Muscle layer of duodenum (tissue), 2 donors: ENCODE measurements around the gene LRFN3.

Experiments used
- H3K27ac ChIP-seq: one replicate; pipeline ENCODE4 v1.7.0; 2013; ENCODE audit warnings: mild to moderate bottlenecking, low read length
- H3K27me3 ChIP-seq: one replicate; pipeline ENCODE4 v1.7.0; 2013; ENCODE audit warnings: low read depth, mild to moderate bottlenecking, control low read depth, low read length
- H3K36me3 ChIP-seq, 2 donors: one replicate each; pipeline ENCODE4 v1.7.0; 2013; ENCODE audit warnings: low read length in 2 of 2, control low read depth in 1 of 2, mild to moderate bottlenecking in 1 of 2; ENCODE audit not compliant: insufficient read depth in 2 of 2, control insufficient read depth in 1 of 2
- H3K4me1 ChIP-seq, 2 donors: one replicate each; pipeline ENCODE4 v1.7.0; 2013; ENCODE audit warnings: low read length in 2 of 2, mild to moderate bottlenecking in 2 of 2, control low read depth in 1 of 2, moderate library complexity in 1 of 2; ENCODE audit not compliant: insufficient read depth in 2 of 2, control insufficient read depth in 1 of 2
- H3K4me3 ChIP-seq, 2 donors: one replicate each; pipeline ENCODE4 v1.7.0; 2013; ENCODE audit warnings: low read length in 2 of 2, low read depth in 1 of 2, mild to moderate bottlenecking in 1 of 2
- H3K9me3 ChIP-seq, 2 donors: one replicate each; pipeline ENCODE4 v1.7.0; 2013; ENCODE audit warnings: low read length in 2 of 2, control low read depth in 1 of 2, mild to moderate bottlenecking in 1 of 2; ENCODE audit not compliant: control insufficient read depth in 1 of 2
- donor health status: healthy.

LRFN3 gene

DNA sequence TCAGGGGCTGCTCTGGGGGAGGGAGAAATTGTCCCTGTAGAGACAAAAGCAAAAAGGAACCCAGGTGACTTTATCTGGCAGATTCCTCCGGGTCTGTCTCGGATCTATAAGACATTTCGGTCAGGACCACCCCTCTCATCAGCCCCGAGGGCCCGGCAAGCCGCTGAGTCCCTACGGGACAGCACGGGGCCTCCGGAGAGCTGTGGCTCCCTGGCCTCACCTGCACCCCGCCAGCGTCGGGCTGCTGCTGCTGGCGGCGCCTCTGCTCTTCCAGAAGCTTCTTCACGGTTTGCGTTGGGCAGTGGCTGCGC, 37.7 kb upstream of the LRFN3 start:
- peaks cover 0 to 24% of the 10 kb centered on the region in 2 donors for H3K4me1 ChIP-seq

DNA sequence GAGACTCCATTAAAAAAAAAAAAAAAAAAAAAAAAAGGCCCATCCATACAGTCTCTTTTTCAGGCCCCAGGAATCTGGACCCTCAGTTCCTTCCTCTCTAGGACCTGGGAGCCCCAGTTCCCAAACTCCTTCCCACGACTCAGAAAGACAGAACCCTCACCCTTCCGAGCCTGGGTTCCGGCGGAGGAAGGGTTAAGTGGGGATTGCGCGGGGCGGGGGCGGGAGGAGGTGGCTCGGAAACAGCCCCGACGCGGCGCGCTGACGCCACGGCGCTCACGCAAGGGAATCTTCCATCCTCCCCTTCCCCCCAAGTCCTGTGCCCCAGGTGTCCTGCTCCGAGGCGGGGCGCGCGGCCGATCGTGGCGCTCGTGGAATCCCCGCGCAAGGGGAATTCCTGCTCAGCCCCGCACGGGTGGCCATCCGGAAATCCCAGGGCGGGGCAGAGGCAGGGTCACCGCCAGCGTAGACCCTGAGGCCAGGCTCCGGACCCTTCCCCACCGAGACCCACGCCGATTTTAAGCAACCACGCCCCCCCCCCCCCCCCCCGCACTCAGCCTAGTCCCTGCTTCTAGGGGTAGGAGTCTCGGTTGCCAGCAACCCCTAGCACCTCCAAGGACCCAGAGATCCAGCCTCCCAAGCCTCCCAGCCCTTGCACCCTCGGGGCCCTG, 36.5 kb upstream of the LRFN3 start:
- Histone ChIP-seq H3K4me1 (peaks cover 0 to 29% of the 10 kb centered on the region in 2 donors), H3K9me3 (no peaks in the 10 kb centered on the region), H3K27ac (peak overlapping the region; percentile 75), H3K4me3 (peak overlapping the region; percentile 75 to 92), H3K27me3 (no peaks in the 10 kb centered on the region), H3K36me3 (peaks cover 11 to 18% of the 10 kb centered on the region in 2 donors)

More for the DNA sequence above, 37.7 kb upstream of the LRFN3 start:
- Histone ChIP-seq H3K9me3 (no peaks in the 10 kb centered on the region), H3K36me3 (peaks cover 17 to 28% of the 10 kb centered on the region in 2 donors), H3K4me3 (peak overlapping the region; percentile 75 to 92), H3K27ac (peak overlapping the region; percentile 75), H3K27me3 (no peaks in the 10 kb centered on the region)

DNA sequence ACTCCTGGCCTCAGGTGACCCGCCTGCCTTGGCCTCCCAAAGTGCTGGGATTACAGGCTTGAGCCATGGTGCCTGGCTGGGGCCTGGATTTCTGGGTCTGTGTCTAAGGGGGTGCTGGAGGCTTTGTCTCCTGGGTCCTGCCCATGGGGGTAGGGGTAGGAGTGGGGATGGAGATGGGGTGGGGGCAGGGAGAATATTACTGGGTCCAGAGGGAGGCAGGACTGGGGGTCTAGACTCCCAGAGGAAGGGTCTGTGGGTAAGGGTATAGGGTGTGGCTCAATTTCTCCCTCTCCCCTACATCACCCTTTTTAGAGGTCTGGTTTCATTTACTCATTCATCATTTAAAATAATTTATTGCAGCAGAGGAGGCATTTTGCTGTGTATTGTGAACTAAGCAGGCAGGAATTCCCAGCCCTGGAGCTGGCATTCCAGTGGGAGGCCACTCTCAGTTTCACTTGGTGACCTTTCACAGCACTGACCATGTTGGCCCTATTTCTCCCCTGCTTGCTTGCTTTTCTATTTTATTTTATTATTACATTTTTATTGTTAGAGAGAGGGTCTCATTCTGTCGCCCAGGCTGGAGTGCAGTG, 35.0 kb upstream of the LRFN3 start:
- no peaks in the 10 kb centered on the region for H3K9me3 ChIP-seq
- peak overlapping the region; percentile 80 for H3K27ac ChIP-seq
- no peaks in the 10 kb centered on the region for H3K27me3 ChIP-seq
- peaks cover 7 to 11% of the 10 kb centered on the region in 2 donors for H3K36me3 ChIP-seq
- peaks cover 0 to 29% of the 10 kb centered on the region in 2 donors for H3K4me1 ChIP-seq
- H3K4me3 ChIP-seq: peak overlapping the region in 1 of 2 donors; percentile 92

DNA sequence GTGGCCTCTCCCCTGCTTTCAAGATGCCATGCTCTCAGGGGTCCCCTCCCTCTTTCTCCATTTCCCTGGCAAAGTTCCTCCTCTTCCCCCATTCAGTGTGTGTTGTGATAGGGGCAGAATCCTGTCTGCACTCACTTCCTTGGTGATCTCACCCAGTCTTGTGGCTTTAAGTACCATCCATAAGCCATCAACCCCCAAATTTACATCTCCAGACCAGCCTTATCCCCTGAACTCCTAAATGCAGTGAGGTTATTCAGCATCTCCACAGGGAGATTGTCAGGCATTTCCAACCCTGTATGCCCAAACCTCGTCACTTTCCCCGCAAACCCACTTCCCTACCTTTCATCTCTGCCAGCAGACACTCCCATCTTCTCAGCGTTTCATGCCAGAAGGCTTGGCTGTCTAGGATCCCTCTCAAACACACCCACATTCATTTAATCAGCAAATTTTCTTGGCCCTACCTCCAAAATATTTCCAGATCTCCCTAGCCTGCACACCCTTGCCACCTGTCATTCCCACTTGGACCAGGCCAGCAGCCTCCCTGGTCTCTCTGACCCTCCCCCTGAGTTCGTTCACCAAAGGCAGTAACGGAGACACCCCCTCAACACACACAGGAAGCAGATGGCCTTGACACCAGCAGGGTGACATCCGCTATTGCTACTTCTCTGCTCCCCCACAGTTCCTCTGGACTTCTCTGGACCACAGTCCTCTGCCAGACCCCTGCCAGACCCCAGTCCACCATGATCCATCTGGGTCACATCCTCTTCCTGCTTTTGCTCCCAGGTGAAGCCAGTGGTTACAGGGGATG, 34.1 kb upstream of the LRFN3 start, which contains the start of gene HCST:
Gene HCST, plus strand, starts transcription at position 676 of the 808 bp plus-strand sequence. Its CDS starts 65 bp downstream, at position 741.
- H3K36me3 ChIP-seq: peaks cover 2 to 4% of the 10 kb centered on the region in 2 donors
- peak within 1 kb of the TSS; percentile 80 for H3K27ac ChIP-seq
- peak within 1 kb of the TSS; percentile 21 to 48 for H3K4me3 ChIP-seq
- H3K4me1 ChIP-seq: peaks cover 0 to 36% of the 10 kb centered on the region in 2 donors
- no peaks in the 10 kb centered on the region for H3K27me3 ChIP-seq
- no peaks in the 10 kb centered on the region for H3K9me3 ChIP-seq

DNA sequence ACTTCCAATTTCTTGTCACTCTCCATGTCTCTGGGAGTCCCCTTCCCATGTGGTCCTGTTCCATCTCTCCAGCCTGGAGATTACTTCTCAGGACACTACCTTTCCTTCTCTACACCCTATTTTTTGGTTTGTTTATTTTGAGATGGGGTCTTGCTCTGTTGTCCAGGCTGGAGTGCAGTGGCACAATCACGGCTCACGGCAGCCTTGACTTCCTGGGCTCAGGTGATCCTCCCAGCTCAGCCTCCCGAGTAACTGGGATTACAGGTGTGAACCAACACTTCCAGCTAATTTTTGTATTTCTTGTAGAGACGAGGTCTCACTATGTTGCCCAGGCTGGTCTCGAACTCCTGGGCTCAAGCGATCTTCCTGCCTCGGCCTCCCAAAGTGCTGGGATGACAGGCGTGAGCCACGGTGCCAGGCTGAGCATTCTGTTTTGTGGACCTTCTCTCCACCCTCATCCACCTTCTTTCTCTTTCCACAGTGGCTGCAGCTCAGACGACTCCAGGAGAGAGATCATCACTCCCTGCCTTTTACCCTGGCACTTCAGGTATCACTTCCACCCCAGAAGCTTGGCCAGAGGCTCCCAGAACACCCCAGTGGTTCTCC, 33.2 kb upstream of the LRFN3 start:
- Histone ChIP-seq H3K4me3 (peak overlapping the region; percentile 21 to 48), H3K36me3 (no peaks in the 10 kb centered on the region), H3K27ac (peak overlapping the region; percentile 80), H3K9me3 (no peaks in the 10 kb centered on the region), H3K4me1 (peaks cover 0 to 30% of the 10 kb centered on the region in 2 donors), H3K27me3 (no peaks in the 10 kb centered on the region)

DNA sequence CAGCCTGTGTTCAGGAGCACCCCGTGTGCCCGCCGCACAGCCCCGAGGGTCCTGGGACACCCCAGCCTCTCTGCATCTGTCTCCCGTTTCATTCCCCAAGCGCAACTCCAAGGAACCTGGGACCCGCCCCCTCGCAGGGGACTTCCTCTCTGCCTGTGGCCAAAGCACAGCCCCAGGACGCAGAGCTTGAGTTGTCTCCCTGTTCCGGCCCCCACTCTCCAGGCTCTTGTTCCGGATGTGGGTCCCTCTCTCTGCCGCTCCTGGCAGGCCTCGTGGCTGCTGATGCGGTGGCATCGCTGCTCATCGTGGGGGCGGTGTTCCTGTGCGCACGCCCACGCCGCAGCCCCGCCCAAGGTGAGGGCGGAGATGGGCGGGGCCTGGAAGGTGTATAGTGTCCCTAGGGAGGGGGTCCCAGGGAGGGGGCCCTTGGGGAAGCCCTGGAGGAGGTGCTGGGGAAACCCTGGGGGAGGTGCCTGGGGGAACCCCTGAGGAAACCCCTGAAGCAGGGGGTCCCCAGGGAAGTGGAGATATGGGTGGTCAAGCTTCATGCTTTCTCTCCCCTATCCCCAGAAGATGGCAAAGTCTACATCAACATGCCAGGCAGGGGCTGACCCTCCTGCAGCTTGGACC, 32.5 kb upstream of the LRFN3 start:
- Histone ChIP-seq H3K27me3 (no peaks in the 10 kb centered on the region), H3K36me3 (no peaks in the 10 kb centered on the region), H3K4me3 (peak overlapping the region in 1 of 2 donors; percentile 21), H3K27ac (peak overlapping the region; percentile 80), H3K4me1 (peaks cover 0 to 23% of the 10 kb centered on the region in 2 donors), H3K9me3 (no peaks in the 10 kb centered on the region)

DNA sequence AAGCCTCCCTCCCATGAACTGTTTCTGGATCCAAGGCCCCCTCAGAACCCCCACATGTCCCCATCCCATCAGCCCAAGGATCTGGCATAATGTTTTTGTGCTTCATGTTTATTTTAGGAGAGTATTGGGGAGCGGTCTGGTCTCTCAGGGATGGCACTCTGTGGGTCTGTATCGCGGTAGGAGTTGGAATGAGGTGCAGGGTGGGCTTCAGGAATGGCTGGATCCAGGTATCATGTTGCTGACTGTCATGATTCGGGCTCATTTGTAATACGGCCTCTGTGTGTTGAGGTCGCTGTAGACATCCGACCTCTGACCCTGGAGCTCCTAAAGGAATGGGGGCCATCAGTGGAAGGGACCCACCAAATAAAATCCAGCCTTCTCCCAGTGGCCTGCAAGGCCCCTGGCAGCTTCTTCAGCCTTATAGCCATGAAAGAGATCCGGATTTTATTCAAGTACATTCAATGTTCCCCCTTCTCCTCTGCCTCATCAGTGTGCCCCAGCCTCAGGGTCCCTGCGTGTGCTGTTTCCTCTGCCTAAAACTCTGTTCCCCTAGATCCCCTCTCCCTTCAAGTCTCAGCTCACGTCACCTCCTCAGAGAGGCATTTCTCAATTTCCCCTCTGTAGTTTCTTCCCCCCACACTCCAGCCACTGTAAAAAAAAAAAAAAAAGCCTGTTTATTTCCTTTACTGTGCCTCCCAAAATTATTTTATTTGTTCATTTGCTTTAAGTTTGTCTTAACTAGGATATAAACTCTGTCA, 31.7 kb upstream of the LRFN3 start:
- H3K9me3 ChIP-seq: no peaks in the 10 kb centered on the region
- no peaks in the 10 kb centered on the region for H3K27me3 ChIP-seq
- H3K4me3 ChIP-seq: no peak overlapping the region
- H3K4me1 ChIP-seq: peaks cover 0 to 23% of the 10 kb centered on the region in 2 donors
- peak overlapping the region; percentile 67 for H3K27ac ChIP-seq
- no peaks in the 10 kb centered on the region for H3K36me3 ChIP-seq

DNA sequence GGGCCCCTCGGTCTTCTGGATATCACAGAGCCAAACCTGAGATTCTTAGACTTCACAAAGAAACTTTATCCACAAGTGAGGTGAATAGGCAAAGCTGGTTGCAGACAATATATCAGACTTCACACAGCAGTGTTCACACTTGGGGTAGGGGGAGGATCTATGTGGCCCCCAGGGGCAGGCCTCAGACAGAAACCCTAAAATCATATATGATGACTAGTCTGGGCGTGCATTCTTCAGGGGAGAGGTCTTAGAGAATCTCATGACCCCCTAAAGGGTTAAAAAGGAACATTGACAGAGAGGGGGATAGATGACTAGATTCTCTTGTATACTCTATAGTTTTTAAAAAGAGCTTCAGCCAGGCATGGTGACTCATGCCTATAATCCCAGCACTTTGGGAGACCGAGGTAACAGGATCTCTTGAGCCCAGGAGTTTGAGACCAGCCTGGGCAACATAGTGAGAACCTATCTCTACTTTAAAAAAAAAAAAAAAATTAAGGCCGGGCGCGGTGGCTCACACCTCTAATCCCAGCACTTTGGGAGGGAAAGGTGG, 30.9 kb upstream of the LRFN3 start:
- peaks cover 0 to 23% of the 10 kb centered on the region in 2 donors for H3K4me1 ChIP-seq
- no peaks in the 10 kb centered on the region for H3K27me3 ChIP-seq
- H3K36me3 ChIP-seq: no peaks in the 10 kb centered on the region
- H3K9me3 ChIP-seq: no peaks in the 10 kb centered on the region
- H3K4me3 ChIP-seq: no peak overlapping the region
- H3K27ac ChIP-seq: peak overlapping the region; percentile 53

DNA sequence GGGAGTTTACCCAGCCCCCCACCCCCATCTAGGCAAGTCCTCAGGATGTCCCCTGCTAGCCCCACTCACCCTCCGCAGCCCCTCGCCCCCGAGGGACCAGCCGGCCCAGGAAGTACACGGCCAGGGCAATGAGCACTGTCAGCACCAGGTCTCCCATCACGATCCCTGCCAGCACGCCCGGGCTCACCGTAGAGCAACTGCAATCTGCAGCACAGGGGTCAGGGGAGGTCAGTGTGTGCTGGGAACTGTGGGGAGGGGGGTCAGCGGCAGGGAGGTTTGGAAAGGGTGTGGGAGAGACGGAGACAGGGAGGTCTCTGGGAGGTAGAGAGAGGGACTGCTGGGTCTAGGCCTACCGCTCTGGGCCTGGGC, 28.8 kb upstream of the LRFN3 start:
- Histone ChIP-seq H3K36me3 (no peaks in the 10 kb centered on the region), H3K4me3 (peak overlapping the region; percentile 40 to 48), H3K9me3 (no peaks in the 10 kb centered on the region), H3K27me3 (no peaks in the 10 kb centered on the region), H3K4me1 (peaks cover 0 to 15% of the 10 kb centered on the region in 2 donors), H3K27ac (peak overlapping the region; percentile 75)

DNA sequence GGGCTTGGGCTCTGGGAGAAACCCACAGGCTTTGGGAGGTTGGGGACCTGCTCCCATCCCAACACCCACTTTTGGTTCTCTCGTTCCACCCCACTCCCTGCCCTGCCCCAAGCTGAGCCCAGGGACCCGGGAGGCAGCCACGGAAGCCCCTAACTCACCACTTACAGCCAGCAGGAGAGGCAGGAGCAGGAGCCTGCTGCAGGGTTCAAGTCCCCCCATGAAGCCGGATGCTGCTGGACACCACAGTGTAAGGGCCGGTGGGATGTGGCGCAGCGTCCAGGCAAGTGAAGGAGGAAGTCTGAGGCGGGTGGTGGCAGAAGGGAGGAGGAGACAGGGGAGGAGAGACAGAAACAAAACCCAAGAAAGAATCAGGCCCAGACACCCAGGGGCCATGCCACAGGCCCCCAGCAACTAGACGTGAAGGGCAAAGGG, 28.1 kb upstream of the LRFN3 start, which contains the start of gene TYROBP:
Gene TYROBP, minus strand, starts transcription at position 286 of the 432 bp plus-strand sequence. Its CDS starts 67 bp downstream, at position 219.
- Histone ChIP-seq H3K27ac (peak within 1 kb of the TSS; percentile 77), H3K4me3 (peak within 1 kb of the TSS; percentile 40 to 48), H3K9me3 (no peaks in the 10 kb centered on the region), H3K36me3 (no peaks in the 10 kb centered on the region), H3K4me1 (peaks cover 0 to 15% of the 10 kb centered on the region in 2 donors), H3K27me3 (no peaks in the 10 kb centered on the region)
